Measurements from ENCODE around the gene EDC4. TPM values are rescaled to one million over a fixed set of nuclear protein-coding genes. Genes with fewer than 3 reads are reported as not detected.

Gene EDC4
- total RNA-seq, 1 donor, result 47.4 TPM

- TF ChIP-seq CTCF (IDR thresholded peaks at IDR 0.05; ENCODE audit: insufficient read depth, low read length), result no peak
- H3K4me3 ChIP-seq (ENCODE audit: low read depth, low read length), result no peak overlapping the region
- no peak for DNase-seq (ENCODE audit: low read depth)
Measured at GRCh38 chr16:67877064-67877463, 4.2 kb downstream of the EDC4 start.

- no peak for TF ChIP-seq CTCF (IDR thresholded peaks at IDR 0.05; ENCODE audit: insufficient read depth, low read length)
- DNase-seq (ENCODE audit: low read depth), result no peak
- no peak overlapping the region for H3K4me3 ChIP-seq (ENCODE audit: low read depth, low read length)
Measured at GRCh38 chr16:67878232-67878631, 5.4 kb downstream of the EDC4 start.

GRCh38 chr16:67878846-67879245, 6.0 kb downstream of the EDC4 start:
- TF ChIP-seq CTCF (IDR thresholded peaks at IDR 0.05; ENCODE audit: insufficient read depth, low read length), result no peak
- DNase-seq (ENCODE audit: low read depth), result no peak
- no peak overlapping the region for H3K4me3 ChIP-seq (ENCODE audit: low read depth, low read length)

- no peak overlapping the region for H3K4me3 ChIP-seq (ENCODE audit: low read depth, low read length)
- no peak for TF ChIP-seq CTCF (IDR thresholded peaks at IDR 0.05; ENCODE audit: insufficient read depth, low read length)
- no peak for DNase-seq (ENCODE audit: low read depth)
Measured at GRCh38 chr16:67879462-67879861, 6.6 kb downstream of the EDC4 start.

- TF ChIP-seq CTCF (IDR thresholded peaks at IDR 0.05; ENCODE audit: insufficient read depth, low read length), result no peak
- H3K4me3 ChIP-seq (ENCODE audit: low read depth, low read length), result no peak overlapping the region
- DNase-seq (ENCODE audit: low read depth), result no peak
Measured at GRCh38 chr16:67879936-67880335, 7.1 kb downstream of the EDC4 start.

GRCh38 chr16:67880584-67880983, 7.7 kb downstream of the EDC4 start:
- DNase-seq (ENCODE audit: low read depth), result no peak
- no peak for TF ChIP-seq CTCF (IDR thresholded peaks at IDR 0.05; ENCODE audit: insufficient read depth, low read length)
- H3K4me3 ChIP-seq (ENCODE audit: low read depth, low read length), result no peak overlapping the region

GRCh38 chr16:67881621-67882161, 8.8 kb downstream of the EDC4 start:
- no peak overlapping the region for H3K4me3 ChIP-seq (ENCODE audit: low read depth, low read length)
- TF ChIP-seq CTCF (IDR thresholded peaks at IDR 0.05; ENCODE audit: insufficient read depth, low read length), result no peak
- no peak for DNase-seq (ENCODE audit: low read depth)
